HTR-8/SVneo (cell line): Measurements from ENCODE around the gene HCN2.
"Not testable (repeated sequence)": the region's sequence is repeated elsewhere in the genome, so short reads cannot be mapped to it uniquely, and the experiment has no call there.

Experiments
- DNase-seq: peaks from one replicate; pipeline ENCODE4 v3.0.0; 2011; ENCODE audit warnings: low spot score, mixed read lengths; ENCODE audit not compliant: insufficient read length
- FAIRE-seq: peaks from 2 replicates; lab custom pipeline; 2011; peaks lifted over from hg19 to GRCh38; lab: Jason Lieb, UNC

Gene HCN2

DNA sequence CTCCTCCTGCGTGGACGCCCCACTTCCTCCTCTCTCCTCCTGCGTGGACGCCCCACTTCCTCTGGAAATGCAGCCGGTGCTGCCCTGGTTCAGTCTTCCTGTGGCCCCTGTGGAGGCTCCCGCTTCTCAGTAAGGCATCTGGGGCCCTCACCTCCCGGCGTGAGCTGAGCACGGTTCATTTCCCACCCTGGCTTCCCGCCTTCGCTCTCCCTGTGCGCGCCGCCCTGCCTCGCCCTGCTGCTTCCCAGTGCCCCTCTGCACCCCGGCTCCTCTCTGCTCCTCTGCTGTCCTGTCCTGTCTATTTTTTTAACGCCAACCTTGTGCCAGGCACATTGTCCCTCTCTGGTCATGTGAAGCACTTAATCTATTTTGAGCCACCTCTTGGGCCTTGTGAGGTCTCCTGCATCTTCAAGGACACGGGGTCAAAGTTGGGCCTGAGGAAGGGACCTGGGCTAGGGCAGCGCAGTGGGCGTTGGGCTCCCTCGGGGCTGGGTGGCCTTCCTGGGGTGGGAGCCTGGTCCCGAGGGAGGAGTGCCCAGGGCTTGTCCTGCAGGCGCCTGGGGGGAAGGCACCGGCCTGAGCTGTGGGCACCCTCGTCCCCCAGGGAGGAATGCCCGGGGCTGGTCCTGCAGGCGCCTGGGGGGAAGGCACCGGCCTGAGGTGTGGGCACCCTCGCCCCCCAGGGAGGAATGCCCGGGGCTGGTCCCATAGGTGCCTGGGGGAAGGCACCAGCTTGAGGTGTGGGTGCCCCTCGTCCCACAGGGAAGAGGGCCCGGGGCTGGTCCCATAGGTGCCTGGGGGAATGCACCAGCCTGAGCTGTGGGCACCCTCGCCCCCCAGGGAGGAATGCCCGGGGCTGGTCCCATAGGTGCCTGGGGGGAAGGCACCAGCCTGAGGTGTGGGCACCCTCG, 13.0 kb downstream of the HCN2 start:
- DNase-seq, result no peak
- no peak for FAIRE-seq

- not testable (repeated sequence) for DNase-seq, FAIRE-seq
These were observed 13.6 kb downstream of the HCN2 start for GRCh38 chr19:603302-603639.

DNA sequence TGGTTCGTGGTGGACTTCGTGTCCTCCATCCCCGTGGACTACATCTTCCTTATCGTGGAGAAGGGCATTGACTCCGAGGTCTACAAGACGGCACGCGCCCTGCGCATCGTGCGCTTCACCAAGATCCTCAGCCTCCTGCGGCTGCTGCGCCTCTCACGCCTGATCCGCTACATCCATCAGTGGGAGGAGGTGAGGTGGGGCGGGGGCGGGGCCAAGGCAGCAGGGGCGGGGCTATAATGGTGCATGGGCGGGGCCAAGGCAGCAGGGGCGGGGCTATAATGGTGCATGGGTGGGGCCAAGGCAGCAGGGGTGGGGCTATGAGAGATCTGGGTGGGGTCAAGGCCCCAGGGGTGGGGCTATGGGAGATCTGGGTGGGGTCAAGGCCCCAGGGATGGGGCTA, 14.1 kb downstream of the HCN2 start:
- FAIRE-seq, DNase-seq: not testable (repeated sequence)

DNA sequence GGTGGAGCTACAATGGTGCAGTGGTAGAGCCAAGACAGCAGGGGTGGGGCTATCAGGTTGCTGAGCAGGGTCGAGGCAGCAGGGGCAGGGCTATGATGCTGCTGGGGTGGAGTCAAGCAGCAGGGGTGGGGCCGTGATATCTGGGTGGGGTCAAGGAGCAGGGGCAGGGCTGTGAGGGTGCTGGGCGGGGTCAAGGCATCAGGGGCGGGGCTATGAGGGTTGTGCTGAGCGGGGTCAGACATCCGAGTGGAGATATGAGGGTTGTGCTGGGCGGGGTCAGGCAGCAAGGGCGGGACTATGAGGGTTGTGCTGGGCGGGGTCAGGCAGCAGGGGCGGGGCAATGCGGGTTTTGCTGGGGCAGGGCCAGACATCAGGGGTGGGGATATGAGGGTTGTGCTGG, 14.7 kb downstream of the HCN2 start:
- DNase-seq (no peak), FAIRE-seq (no peak)

DNA sequence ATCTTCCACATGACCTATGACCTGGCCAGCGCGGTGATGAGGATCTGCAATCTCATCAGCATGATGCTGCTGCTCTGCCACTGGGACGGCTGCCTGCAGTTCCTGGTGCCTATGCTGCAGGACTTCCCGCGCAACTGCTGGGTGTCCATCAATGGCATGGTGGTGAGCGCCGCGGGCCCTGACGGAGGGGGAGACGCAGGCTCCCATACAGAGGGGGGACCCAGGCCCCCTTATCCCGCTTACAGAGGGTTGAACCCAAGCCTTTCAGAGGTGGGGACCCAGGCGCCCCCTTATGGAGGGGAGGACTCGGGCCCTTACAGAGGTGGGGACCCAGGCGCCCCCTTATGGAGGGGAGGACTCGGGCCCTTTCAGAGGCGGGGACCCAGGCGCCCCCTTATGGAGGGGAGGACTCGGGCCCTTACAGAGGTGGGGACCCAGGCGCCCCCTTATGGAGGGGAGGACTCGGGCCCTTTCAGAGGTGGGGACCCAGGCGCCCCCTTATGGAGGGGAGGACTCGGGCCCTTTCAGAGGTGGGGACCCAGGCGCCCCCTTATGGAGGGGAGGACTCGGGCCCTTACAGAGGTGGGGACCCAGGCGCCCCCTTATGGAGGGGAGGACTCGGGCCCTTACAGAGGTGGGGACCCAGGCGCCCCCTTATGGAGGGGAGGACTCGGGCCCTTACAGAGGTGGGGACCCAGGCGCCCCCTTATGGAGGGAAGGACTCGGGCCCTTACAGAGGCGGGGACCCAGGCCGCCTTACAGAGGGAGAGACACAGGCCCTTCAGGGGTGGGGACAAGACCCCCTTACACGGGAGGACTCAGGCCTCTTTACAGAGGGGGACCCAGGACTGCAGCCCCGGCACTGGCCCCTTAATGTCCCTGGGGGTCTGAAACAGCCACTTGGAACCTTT, 15.6 kb downstream of the HCN2 start:
- DNase-seq, FAIRE-seq: not testable (repeated sequence)

DNA sequence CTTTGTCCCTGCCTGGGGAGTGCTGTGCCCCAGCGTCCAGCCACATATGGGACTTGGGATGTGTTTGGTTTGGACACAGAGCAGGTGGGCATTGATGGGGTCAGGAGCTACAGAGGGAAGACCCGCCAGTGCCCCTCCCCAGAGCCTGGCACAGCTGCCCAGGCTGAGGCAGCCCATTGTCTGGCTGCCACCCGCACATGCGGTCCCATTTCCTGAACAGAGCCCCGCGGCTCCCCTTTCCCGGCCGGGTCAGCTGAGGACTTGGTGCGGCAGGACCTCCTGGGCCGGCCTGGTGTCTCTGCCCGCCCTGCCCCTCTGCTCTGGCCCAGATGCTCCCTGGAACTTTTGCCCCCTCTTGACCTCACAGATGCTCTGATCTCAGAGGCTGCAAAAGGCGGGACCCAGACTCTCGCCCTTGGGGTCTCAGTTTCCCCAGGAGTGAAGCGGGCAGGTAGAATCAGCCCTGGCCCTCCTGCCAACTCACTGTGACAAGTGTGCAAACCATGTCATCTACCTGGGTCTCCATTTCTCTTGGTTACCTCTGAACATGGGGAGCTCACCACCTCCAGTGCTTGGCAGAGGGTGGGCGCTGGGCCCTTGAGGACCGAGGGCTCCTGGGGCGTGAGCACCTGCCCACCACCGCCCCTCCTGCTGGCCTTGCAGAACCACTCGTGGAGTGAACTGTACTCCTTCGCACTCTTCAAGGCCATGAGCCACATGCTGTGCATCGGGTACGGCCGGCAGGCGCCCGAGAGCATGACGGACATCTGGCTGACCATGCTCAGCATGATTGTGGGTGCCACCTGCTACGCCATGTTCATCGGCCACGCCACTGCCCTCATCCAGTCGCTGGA, 17.8 kb downstream of the HCN2 start:
- FAIRE-seq (no peak), DNase-seq (no peak)

GRCh38 chr19:608155-609003, 18.7 kb downstream of the HCN2 start:
- no peak for FAIRE-seq
- no peak for DNase-seq

DNA sequence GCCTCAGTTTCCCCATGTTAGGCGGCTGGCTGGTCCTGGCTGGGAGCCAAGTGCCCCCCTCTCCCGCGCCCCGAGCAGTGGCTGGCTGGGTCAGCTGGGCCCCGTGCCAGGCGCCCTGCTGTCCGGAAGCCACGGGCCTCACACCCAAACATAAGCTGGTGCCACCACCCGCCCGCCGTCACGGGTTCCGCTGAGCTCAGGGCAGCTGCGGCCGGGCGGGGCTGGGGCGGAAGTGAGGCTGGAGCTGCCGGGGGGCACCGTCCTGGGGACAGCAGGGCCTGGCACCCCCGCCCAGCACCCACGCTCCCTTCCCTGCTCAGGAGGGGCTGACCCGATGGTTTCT, 19.3 kb downstream of the HCN2 start:
- no peak for DNase-seq
- FAIRE-seq, result no peak

DNA sequence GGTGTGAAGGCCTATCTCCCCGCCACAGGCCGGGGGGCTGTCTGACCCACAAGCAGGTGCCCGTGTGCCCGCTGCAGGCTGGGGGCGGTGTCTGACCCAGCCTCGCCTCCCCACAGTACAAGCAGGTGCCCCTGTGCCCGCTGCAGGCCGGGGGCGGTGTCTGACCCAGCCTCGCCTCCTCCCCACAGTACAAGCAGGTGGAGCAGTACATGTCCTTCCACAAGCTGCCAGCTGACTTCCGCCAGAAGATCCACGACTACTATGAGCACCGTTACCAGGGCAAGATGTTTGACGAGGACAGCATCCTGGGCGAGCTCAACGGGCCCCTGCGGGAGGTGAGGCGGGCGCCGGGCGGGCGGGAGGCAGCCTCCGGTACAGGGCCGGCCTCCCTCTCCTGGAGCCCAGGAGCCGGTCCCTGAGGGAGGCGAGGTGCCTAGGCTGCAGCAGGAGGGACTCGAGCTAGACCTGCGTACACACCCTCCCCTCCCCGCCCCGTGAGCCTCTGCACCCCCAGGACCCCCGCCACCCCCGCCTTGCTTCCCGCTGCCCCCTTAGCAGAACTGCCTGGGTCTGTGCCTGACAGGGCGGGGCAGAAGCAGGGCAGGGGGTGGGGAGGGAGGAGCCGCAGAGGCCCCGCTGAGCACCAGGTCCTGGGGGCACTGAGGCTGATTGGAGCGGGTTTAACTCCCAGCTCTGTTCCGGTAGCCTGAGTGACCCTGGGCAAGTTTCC, 20.6 kb downstream of the HCN2 start:
- no peak for FAIRE-seq
- DNase-seq, result no peak

DNA sequence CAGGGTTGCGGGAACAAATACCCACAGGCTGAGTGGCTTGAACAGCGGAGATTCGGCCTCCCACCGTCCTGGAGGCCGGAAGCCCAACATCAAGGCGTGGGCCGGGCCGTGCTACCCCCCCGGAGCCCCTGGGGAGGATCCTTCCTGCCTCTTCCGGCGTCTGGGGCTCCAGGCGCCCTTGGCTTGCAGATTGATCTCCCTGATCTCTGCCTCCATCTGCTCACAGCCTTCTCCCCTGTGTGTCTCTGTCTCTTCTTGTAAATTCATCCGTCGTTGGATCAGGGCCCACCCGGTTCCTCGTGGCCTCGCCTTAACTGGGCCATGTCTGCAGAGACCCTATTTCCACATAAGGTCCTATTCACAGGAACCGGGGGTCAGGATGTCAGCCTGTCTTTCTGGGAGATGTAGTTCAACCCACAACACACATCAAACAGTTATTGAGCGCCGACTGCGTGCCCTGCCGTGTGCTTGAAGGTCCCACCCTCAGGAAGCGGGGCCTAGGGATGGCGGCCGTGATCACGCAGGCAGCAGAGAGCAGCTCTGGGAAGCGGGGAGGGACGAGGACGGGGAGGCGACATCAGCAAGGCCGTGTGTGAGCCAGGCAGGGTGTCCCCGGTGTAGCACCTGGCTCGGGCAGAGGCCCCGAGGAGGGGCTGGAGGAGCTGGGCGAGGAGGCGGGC, 21.3 kb downstream of the HCN2 start:
- FAIRE-seq, result no peak
- no peak for DNase-seq

DNA sequence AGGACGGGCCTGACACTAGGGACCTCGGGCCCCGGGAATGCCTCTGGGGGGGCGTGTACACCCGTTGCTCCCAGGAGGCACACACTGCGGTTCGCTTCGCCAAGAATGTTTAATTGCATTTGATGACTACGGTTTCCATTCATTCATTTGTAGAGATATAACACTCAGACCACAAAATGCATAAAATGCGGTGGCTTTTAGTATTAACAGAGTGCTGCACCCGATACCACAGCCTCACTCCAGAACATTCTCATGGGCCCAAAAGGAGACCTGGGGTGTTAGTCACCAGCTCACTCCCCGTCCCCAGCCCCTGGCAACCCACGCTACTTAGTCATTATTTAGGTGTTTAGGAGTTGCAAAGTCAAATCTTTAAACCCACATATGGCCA, 21.8 kb downstream of the HCN2 start:
- FAIRE-seq (no peak), DNase-seq (no peak)

- FAIRE-seq (no peak), DNase-seq (no peak)
These were observed 23.3 kb downstream of the HCN2 start for GRCh38 chr19:612941-613340.

DNA sequence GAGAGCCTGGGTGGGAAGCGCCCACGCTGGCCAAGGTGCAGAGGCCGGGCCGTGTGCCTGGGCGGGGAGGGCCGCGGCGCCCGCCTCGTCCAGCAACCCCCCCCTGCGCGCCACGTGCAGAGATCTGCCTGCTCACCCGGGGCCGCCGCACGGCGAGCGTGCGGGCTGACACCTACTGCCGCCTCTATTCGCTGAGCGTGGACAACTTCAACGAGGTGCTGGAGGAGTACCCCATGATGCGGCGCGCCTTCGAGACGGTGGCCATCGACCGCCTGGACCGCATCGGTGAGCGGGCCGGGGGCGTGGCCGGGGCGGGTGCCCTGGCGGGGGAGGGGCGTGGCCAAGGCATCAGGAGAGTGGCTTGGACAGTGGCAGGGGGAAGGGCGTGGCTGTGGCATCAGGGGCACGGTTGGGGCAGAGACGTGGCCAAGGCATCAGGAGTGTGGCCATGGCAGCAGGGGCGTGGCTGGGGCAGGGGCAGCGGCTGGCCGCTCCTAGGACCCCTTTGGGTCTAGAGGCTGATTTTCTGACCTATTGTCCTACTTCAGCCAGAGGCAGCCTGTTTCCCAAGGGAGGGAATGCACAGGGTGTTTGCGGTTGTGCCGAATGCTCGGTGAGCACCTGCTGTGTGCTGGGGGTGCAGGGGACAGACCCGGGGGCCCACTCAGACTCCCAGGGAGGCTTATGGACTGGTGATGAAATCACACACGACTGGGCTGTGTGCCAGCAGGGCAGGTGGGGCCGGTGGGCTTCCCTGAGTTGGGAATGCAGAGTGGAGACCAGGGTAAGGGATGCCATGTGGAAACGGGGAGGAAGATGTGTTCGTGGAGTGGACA, 24.3 kb downstream of the HCN2 start:
- DNase-seq (no peak), FAIRE-seq (no peak)

GRCh38 chr19:615619-616018, 25.9 kb downstream of the HCN2 start:
- FAIRE-seq (no peak), DNase-seq (no peak)

GRCh38 chr19:616062-616700, 26.5 kb downstream of the HCN2 start:
- no peak for DNase-seq
- no peak for FAIRE-seq

- FAIRE-seq, result no peak
These were observed 27.3 kb downstream of the HCN2 start for GRCh38 chr19:616747-617526.

More at GRCh38 chr19:616747-617526, 27.3 kb downstream of the HCN2 start:
- DNase-seq, result no peak
